CD4-positive, alpha-beta T cell treated with Interleukin-21 for 1 hour (primary cell): Measurements from ENCODE around the gene STRIP1.

Experiments
- DNase-seq: peaks from one replicate; pipeline ENCODE4 v3.0.0-alpha.2; 2020

The STRIP1 gene

DNA sequence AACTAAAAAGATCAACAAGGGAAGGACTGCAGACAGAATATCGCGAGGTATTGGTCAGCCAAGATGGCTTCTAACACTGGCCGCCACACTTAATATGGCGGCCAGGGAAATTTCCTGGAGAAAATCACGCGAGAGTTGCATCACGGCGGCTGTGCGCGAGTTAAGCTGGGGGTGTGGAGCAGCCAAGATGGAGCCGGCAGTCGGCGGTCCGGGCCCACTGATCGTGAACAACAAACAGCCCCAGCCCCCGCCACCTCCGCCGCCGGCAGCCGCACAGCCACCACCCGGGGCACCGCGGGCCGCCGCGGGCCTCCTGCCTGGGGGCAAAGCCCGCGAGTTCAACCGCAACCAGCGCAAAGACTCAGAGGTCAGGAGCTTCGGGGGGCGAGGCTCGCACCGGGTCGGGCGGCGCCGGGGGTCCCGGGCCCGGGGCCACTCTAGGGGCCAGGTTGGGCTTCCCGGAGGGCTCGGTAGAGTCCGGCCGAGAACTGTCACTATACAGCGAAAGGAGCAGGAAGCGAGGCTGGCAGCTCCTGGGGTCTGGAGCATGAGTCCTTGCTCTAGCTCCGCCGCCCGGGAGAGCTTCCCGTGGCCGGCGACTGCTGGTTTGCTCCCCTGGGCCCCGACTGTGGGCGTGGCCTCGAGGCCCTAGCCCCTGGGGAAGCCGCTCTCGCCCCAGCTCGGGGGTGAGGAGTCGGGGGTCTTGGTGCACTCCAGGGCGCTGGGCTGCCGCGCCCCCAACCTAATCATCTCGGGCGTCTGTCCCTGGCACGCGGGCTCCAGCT lies at the start of gene STRIP1:
TSS of gene STRIP1 (plus strand) at position 174 of the 785 bp plus-strand sequence. CDS start at position 188, 14 bp downstream.
- DNase-seq = peak; percentile 97

DNA sequence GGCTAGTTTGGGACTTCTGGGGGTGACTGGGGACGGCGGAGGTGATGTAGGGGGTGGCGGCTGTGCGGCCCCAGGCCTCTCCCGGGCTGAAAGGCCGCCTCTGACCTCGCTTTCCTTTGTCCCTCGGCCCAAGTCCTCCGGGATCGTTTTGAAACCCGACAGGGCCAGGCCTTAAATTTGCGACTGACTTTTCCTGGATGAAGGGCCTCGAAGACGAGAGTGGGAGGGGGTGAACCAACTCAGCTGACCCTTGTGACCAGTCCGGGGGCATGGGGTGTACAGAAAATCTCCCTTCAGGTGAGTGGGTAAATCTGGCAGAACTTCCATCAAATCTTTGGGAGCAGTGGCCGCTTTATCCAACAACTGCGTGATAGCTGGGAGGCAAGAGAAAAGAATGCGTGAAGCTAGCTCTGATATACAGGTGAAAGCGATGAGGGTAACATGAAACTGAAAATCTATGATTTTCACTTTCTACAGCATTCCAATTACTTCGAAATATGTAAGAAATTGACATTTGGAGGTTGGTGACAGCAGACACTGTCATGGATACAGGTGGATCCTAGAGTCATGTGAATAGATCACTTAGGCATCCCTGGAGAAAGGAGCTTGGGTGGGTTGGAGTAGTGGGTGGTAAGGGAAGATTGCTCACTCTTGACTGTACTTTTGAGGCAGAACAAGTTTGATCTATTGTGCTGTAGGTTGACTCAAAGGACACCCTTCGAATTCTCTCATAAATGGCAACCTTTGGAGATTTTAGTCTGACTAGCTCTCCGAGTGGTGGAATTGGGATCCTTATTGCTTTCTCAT lies 49.0 kb upstream of the STRIP1 start:
- no peak for DNase-seq

DNA sequence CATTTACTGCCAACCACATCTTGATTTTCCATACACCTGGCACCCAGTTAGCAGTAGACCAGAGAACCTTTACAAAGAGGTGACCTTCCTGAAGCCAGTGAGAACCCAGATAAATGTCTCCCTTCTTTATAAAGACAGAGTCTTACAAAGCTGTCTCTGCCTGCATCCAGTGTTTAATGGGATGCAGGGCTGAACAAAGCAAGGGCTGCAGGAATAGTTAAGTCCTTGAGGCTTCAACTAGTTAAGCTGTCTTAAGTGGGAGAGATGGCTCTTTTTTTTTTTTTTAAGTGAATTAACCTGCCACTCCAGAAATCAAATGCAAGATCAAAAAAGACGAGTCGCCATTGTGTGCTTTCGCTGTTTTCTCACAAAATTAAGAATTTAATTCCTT lies 48.4 kb upstream of the STRIP1 start:
- no peak for DNase-seq

DNA sequence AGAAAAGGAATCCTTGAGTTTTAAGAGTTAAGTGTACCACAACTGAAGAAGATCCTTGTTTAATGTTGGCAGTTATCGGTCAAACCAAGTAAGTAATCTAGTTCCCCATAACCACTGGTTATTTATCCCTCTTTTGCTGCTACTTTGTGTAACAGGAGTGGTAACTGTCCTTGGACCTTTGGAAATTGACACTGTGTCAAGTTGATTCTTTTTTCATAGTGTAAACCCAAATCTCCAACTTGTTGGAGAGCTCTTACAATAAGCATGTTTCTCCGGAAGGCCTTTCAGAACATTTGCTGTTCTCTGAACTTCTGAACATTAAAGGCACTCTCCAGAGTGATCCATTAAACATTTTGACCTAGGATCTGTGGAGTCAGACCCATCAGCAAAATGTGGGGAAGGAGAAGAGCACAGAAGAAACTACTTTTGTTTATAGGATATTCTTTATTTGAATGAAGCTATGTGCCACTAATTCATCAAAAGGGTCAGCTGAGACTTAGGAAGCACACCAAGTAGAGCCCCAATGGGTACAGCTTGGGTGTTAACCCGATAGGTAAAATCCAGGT lies 46.0 kb upstream of the STRIP1 start:
- no peak for DNase-seq

GRCh38 chr1:109989506-109990301 lies 44.7 kb upstream of the STRIP1 start:
- DNase-seq = no peak

- DNase-seq = no peak
Measured at GRCh38 chr1:109990302-109990653, 44.1 kb upstream of the STRIP1 start.

DNA sequence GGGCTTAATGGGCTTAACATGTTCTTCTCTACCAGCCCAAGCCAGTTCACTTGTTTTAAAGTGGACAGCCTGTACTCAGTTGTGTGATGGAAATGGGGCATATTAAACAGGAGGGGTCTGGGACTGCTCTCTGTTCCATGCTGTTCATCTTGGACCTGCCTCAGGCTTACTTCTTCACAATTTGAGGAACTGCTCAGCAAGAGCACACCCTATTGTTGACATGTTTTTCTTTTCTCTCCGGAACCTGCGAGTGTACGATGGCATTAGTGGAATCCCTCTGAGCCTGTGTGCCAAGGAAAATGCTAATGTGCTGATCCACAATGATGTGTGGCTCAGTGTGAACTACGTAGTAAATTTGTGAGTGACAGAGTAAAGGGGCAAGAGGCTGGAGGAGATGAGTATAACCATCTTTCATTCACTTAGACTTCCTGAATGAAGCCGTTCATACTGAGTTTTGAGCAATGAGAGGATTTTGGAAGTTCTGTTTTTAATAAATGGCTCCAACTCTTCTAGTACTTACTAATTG lies 43.0 kb upstream of the STRIP1 start:
- DNase-seq = no peak

DNA sequence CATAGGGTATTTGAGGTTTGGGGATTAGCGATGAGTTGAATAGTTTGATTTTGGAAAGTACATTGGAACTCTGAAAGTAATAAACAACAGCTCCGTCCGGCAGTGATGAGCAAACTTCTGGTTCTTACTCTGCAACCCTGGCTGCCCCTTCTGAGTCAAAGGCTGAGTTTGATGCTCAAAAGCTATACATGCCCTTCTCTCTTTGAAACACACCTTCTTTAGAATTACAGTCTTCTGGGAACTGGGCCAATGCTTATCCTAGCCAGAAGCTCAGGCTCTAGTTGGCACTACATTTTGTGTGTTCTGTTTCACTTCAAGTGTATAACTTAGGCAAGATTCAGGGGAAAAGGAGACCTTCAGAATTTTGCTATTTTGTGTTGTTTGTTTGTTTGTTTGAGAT lies 40.5 kb upstream of the STRIP1 start:
- no peak for DNase-seq

- no peak for DNase-seq
Measured at GRCh38 chr1:109994654-109995053, 39.8 kb upstream of the STRIP1 start.

GRCh38 chr1:109995536-109995935 lies 38.9 kb upstream of the STRIP1 start:
- no peak for DNase-seq

- DNase-seq = no peak
Measured at GRCh38 chr1:109996476-109996875, 37.9 kb upstream of the STRIP1 start.

DNA sequence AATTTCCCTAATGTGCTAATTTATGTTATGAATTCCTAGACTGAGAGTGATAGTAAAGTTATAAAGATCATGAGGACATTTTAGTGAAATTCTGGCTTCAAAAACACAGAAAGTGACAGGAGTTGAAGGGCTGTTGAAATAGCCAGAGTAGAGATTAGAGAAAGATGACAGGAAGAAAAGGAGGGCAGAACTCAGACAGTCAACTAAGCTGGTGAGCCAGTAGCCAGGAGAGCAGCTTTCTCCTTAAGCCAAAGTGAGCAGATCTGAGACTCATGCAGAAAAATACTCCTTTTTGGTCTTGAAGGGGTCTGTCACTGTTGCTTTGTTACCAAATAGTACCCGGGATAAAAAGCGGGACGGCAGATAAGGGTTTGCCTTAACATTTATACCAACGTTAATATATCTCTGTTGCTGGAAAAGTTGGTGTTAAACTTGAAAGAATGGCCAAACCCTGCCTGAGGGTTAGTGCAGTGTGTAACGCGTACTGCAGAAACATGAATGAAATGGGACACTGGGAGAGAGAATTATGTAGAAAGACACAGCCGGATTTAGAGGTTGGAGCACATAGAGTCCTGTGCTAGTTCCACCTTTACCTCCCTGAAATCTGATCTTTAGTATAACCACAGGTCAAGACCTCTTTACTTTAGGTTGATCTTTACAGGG lies 37.1 kb upstream of the STRIP1 start:
- no peak for DNase-seq

DNA sequence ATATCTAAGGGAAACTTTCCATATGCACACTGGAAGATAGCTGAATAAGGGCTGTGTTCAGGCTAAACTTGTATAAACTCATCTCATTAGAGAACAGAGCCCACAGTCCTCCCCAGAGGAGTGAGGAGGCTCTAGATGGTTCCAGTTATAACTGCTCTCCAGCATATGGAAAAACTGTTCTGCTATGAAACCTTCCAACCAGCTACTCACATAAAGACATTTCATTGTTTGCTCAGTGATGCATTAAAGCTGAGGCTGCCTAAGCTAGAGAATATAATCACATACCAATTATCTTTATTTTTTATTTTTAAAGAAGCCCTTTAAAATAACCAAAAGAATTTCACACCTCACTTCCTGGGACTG lies 36.6 kb upstream of the STRIP1 start:
- DNase-seq = no peak

DNA sequence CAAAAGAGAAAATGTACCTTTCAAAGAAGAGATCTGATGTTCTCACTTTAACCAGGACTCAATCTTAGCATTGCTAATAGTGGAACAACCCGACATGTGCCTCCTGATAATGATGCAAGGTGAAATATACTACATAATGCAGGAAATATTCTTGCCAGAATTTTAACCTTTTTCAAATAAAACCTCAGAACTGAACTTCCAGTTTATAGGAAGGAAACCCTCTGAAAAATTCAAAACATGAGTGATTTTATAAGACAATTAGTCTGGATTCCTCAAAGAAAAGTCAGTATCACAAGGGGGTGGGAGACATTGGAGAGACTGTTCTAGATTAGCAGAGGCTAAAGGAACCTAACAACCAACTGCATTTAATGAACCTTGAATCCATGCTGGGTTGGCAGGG lies 31.7 kb upstream of the STRIP1 start:
- DNase-seq = no peak

DNA sequence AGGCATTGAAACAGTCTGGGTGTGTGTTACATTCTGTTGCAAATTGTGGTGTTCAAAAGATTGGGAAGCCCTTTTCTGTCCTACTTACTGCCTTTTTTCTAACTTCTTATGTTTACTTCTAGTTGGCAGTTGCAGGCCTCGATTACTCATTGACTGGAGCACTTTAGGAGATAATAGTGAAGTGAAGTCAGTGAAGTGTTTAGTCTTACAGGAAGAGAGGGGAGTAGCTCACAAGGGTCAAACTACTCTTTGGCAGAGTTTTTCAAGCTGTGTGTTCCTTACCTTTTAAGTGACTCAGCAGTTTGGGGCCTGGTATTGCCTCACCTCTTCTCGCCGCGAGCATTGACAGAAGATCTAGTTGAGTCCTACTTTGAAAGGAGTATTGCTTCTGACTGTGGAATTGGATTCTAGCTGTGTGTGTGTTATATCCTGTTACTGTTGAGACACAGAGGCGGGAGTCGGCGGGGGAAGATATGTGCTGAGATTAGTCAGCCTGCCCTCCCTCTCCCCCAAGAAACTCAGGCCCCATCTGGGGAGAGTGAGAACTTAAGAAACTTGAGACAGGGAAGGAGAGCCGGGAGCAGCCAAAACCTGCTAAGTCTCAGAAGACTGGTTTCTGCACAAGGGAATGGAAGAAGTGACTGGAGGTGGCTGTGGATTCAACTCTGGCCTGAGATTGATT lies 30.5 kb upstream of the STRIP1 start:
- no peak for DNase-seq

GRCh38 chr1:110004583-110004982 lies 29.8 kb upstream of the STRIP1 start:
- no peak for DNase-seq

GRCh38 chr1:110005971-110006370 lies 28.5 kb upstream of the STRIP1 start:
- DNase-seq = no peak

DNA sequence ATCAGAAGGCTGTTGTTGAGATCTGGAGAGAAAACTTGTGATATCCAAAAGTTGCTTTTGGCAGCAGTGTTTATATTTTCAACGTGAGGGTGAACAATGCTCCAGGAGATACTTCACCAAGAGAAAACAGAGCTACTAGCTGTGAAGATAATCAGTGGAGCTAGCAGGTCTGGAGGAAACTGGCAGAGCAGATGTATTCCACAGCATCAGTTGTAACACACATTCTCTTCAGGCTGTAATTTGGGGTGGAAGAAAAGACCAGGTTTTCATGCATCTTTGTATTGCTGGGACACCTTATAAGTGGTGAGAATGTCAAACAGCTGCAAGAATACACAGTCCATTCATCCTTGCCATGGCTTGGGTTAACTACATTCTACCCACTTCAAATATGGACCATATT lies 27.9 kb upstream of the STRIP1 start:
- no peak for DNase-seq

DNA sequence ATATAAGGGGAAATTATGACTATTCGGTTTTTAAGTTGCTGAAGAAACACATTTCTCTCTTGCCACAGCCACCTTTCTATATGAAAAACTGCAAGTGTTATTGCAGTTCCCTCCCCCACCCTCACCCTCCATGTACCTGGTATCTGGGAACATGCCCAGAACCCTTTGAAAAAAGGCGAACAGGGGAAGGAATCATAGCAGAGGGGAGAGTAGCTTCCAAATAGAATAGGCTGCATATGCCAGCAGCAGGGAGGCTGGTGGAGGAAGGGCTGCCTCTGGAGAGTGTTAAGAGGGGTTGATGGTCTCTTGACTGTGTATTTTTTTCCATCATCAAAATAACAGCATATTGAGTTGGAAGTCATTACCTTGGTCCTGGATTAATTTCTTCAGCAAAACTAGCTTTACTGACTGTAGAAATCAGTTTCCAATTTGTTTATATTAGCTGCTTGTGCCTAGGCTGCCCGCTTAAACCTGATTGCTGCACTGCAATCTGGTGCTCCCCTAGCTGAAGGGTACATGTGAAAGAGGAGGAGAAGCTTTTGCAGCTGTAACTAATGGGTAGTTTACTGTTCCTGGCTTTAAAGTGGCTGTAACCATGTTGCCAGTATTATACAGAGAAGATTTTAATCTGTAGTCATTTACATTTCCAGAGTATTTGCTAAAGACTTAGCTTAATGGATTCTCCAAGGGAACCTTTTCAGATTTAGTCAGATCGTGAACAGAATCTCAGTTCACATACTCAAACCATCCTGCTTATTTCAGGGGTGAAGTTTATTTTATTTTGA lies 27.2 kb upstream of the STRIP1 start:
- no peak for DNase-seq

DNA sequence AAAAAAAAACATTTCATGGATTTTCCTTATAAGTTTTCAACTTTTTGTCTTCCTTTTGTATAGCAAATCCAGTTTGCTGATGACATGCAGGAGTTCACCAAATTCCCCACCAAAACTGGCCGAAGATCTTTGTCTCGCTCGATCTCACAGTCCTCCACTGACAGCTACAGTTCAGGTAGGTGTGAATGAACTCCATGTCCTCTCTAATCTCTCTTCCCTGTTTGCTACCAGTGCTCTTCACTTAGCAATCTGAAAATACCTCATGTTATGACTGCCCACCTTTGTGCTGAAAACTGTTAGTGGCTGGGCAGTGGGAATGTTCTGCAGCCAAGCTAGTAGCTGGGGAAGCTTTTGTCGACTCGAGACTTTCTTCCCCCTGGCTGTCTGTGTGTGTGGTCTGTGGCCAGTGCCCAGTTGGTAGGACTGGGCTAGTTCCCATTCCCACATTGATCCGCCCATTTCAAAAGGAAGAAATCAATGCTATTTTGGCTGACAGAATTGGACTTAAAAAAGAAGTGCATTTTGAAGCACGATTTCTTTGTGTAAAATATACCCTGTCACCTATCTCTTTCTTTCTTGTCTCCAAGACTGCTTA lies 25.4 kb upstream of the STRIP1 start:
- DNase-seq = no peak
